Calu3 (cell line): ENCODE results near the gene STAG3. TPM values are rescaled to one million over a fixed set of nuclear protein-coding genes. Genes with fewer than 3 reads are reported as not detected.
"Not testable (repeated sequence)": the region's sequence is repeated elsewhere in the genome, so short reads cannot be mapped to it uniquely, and the experiment has no call there.

Experiments
- BruUV-seq: library from RNA; stranded (reverse); fragments of 400-500 nt; replicated peaks from 2 replicates; lab custom pipeline; 2021; lab: Mats Ljungman, UMichigan
- CTCF ChIA-PET: fragments of 300-600 bp; sonication (Branson Sonifier 250); formaldehyde crosslinking; loops from one replicate; lab custom pipeline; 2022; ENCODE audit warnings: antibody characterized with exemption; lab: Charles Lee
- DNase-seq: peaks from one replicate; pipeline ENCODE4 v3.0.0; 2022
- H3K27ac Mint-ChIP-seq: one replicate; pipeline ENCODE4 v1.8.0; 2022; ENCODE audit warnings: mixed read lengths; ENCODE audit not compliant: unreplicated experiment
- H3K27me3 Mint-ChIP-seq: one replicate; pipeline ENCODE4 v1.8.0; 2022; ENCODE audit warnings: mixed read lengths; ENCODE audit not compliant: unreplicated experiment
- H3K36me3 Mint-ChIP-seq: one replicate; pipeline ENCODE4 v1.8.0; 2022; ENCODE audit warnings: mild to moderate bottlenecking, moderate library complexity, mixed read lengths; ENCODE audit not compliant: insufficient read depth, unreplicated experiment
- H3K4me1 Mint-ChIP-seq: one replicate; pipeline ENCODE4 v1.8.0; 2022; ENCODE audit warnings: mild to moderate bottlenecking, low read depth, mixed read lengths; ENCODE audit not compliant: unreplicated experiment
- H3K4me3 Mint-ChIP-seq: one replicate; pipeline ENCODE4 v1.8.0; 2022; ENCODE audit warnings: mild to moderate bottlenecking, low read depth, moderate library complexity, mixed read lengths; ENCODE audit not compliant: unreplicated experiment
- H3K9me3 Mint-ChIP-seq: one replicate; pipeline ENCODE4 v1.8.0; 2022; ENCODE audit warnings: low read depth, mixed read lengths; ENCODE audit not compliant: unreplicated experiment
- intact Hi-C: fragments of 100-400 bp; cut with micrococcal nuclease; formaldehyde crosslinking; loops from one replicate; pipeline ENCODE4 v1.10.0; 2022; ENCODE audit not compliant: unreplicated experiment
- microRNA-seq: library from miRNA; unstranded; fragments of <30 nt; microRNA quantifications from one replicate; pipeline ENCODE4 v1.2.0, GENCODE V29; 2022
- total RNA-seq: library from RNA; stranded (reverse); gene quantifications from 2 replicates; pipeline ENCODE4 v1.2.3, GENCODE V29; 2022
- TF ChIP-seq, protein P1 (sequence below): fragments of 200-600 bp; IDR thresholded peaks from one replicate; pipeline ENCODE4 v1.8.0; 2022; ENCODE audit warnings: antibody characterized with exemption; ENCODE audit not compliant: unreplicated experiment

STAG3 gene
- total RNA-seq, 1 experiment from 2014 or later, result 0.66 TPM

DNA sequence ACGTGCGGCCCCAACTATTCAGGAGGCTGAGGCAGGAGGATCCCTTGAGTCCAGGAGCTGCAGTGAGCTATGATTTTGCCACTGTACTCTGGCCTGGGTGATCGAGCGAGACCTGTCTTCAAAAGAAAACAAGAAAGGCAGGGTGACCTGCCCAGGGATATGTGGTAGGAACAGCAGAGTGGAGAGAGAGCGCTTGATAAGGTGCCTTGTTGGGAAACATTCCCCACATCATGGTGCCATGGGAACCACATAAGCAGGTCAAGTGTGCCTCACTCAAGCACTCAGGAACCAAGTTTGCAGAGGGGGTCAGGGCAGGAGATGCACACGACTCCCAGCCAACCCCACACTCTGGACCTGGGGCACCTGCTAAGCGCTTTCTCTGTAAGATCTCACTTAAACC is 79.3 kb downstream of the STAG3 start:
- no TSS peak for BruUV-seq
- no peaks in the 10 kb centered on the region for H3K4me1 Mint-ChIP-seq
- DNase-seq, result no peak
- H3K4me3 Mint-ChIP-seq, result no peak overlapping the region
- TF ChIP-seq, protein P1, sequence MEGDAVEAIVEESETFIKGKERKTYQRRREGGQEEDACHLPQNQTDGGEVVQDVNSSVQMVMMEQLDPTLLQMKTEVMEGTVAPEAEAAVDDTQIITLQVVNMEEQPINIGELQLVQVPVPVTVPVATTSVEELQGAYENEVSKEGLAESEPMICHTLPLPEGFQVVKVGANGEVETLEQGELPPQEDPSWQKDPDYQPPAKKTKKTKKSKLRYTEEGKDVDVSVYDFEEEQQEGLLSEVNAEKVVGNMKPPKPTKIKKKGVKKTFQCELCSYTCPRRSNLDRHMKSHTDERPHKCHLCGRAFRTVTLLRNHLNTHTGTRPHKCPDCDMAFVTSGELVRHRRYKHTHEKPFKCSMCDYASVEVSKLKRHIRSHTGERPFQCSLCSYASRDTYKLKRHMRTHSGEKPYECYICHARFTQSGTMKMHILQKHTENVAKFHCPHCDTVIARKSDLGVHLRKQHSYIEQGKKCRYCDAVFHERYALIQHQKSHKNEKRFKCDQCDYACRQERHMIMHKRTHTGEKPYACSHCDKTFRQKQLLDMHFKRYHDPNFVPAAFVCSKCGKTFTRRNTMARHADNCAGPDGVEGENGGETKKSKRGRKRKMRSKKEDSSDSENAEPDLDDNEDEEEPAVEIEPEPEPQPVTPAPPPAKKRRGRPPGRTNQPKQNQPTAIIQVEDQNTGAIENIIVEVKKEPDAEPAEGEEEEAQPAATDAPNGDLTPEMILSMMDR, result no peak
- H3K27ac Mint-ChIP-seq, result no peak overlapping the region
- intact Hi-C loops, result no loop called here
- no peaks in the 10 kb centered on the region for H3K36me3 Mint-ChIP-seq
- H3K27me3 Mint-ChIP-seq, result no peaks in the 10 kb centered on the region
- H3K9me3 Mint-ChIP-seq, result no peaks in the 10 kb centered on the region
- CTCF ChIA-PET, result no interaction called here

DNA sequence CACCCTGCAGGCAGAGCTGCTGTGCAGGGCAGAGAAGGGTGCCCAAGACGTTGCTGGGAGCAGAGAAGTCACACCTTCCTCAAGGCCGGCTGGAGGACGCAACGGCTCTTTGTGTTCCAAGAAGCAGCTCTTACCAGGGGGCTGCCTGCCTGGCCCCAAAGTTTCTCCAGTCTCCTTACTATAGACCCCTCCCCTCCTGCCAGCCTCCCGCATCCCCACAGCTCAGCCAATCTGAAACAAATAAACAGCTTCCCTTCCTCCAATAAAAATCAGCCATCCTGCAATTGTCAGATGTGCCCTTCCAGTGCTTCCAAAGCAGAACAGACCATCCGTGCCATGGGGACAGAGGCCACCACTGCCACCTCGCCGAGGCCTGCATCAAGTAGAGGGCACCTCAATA is 82.3 kb downstream of the STAG3 start:
- BruUV-seq, H3K4me1 Mint-ChIP-seq, DNase-seq, CTCF ChIA-PET, H3K4me3 Mint-ChIP-seq, H3K27me3 Mint-ChIP-seq, H3K9me3 Mint-ChIP-seq, H3K27ac Mint-ChIP-seq, intact Hi-C loops, H3K36me3 Mint-ChIP-seq: not testable (repeated sequence)

DNA sequence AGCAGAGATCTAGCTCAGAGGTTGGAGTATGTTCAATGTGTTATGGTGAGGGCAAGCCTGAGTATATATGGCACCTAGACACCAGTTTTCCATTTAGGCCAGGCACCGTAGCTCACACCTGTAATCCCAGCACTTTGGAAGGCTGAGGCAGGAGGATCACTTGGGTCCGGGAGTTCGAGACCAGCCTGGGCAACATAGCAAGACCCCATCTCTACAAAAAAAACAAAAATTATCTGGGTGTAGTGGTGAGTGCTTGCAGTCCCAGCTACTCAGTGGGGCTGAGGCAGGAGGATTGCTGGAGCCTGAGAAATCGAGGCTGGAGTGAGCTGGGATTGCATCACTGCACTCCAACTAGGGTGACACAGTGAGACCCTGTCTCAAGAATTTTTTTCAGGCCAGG is 85.2 kb downstream of the STAG3 start:
- H3K4me1 Mint-ChIP-seq, H3K36me3 Mint-ChIP-seq, BruUV-seq, H3K4me3 Mint-ChIP-seq, H3K27ac Mint-ChIP-seq, CTCF ChIA-PET, intact Hi-C loops, H3K27me3 Mint-ChIP-seq, DNase-seq, H3K9me3 Mint-ChIP-seq: not testable (repeated sequence)

Small RNA genes within 50 kb of the gene (microRNA-seq; reads per million reads assigned to microRNA genes)
- gene MIR4658, result 4.2 reads per million, percentile 9 among the genes with 10 or more reads in this experiment

Other genes with a start within 250 kb of the STAG3 start
- not detected in 2 replicates for gene GJC3, start 248.3 kb upstream of the STAG3 start, total RNA-seq
- gene AZGP1, start 201.9 kb upstream of the STAG3 start, total RNA-seq, result 15.4 and 25.6 TPM in 2 replicates
- gene ZKSCAN1, start 162.3 kb upstream of the STAG3 start, total RNA-seq, result 56.6 and 60.0 TPM in 2 replicates
- 5.5 and 5.7 TPM in 2 replicates for gene ZSCAN21, start 128.1 kb upstream of the STAG3 start, total RNA-seq
- gene ZNF3, start 96.2 kb upstream of the STAG3 start, total RNA-seq, result 26.7 TPM in 2 replicates
- gene COPS6, start 88.9 kb upstream of the STAG3 start, total RNA-seq, result 97.1 and 110 TPM in 2 replicates
- 122 and 125 TPM in 2 replicates for gene MCM7, start 76.5 kb upstream of the STAG3 start, total RNA-seq
- 12.1 and 13.9 TPM in 2 replicates for gene AP4M1, start 76.3 kb upstream of the STAG3 start, total RNA-seq
- 50.5 and 50.8 TPM in 2 replicates for gene TAF6, start 58.6 kb upstream of the STAG3 start, total RNA-seq
- 5.6 and 5.9 TPM in 2 replicates for gene CNPY4, start 58.3 kb upstream of the STAG3 start, total RNA-seq
- 1.2 TPM in 2 replicates for gene MBLAC1, start 51.0 kb upstream of the STAG3 start, total RNA-seq
- gene LAMTOR4, start 29.0 kb upstream of the STAG3 start, total RNA-seq, result 43.6 and 56.6 TPM in 2 replicates
- gene TRAPPC14, start 19.2 kb upstream of the STAG3 start, total RNA-seq, result 17.4 and 17.5 TPM in 2 replicates
- 0.14 TPM in 1 of 2 replicates, not detected in the other for gene GAL3ST4, start 9.3 kb upstream of the STAG3 start, total RNA-seq
- 3.2 and 3.6 TPM in 2 replicates for gene GPC2, start 537 bp upstream of the STAG3 start, total RNA-seq
- gene PVRIG, start 42.0 kb downstream of the STAG3 start, total RNA-seq, result not detected in 2 replicates
- gene SPDYE3, start 129.8 kb downstream of the STAG3 start, total RNA-seq, result not detected in 2 replicates
- gene PILRB, start 180.2 kb downstream of the STAG3 start, total RNA-seq, result 40.0 and 40.4 TPM in 2 replicates
- 3.1 and 3.3 TPM in 2 replicates for gene PILRA, start 195.6 kb downstream of the STAG3 start, total RNA-seq